Lower leg skin (tissue), 4 donors: ENCODE results near the gene KIF5C. TPM values are rescaled to one million over a fixed set of nuclear protein-coding genes. Genes with fewer than 3 reads are reported as not detected.
A peak's percentile ranks its signal among the peaks of the same experiment; 100 is the strongest.
"Not testable (repeated sequence)": the region's sequence is repeated elsewhere in the genome, so short reads cannot be mapped to it uniquely, and the experiment has no call there.

Experiments
- DNase-seq, 2 donors: peaks; one replicate each; pipeline ENCODE4 v3.0.0-alpha.2; 2019; ENCODE audit warnings: low spot score in 2 of 2
- H3K4me3 ChIP-seq: fragments of 200-600 bp; sonication (generic); 2 replicates; pipeline ENCODE4 v1.5.1; 2017; ENCODE audit warnings: mild to moderate bottlenecking, low read depth; ENCODE audit not compliant: poor library complexity, severe bottlenecking
- POLR2A ChIP-seq, 2 donors: fragments of 450-650 bp; IDR thresholded peaks; one replicate each; pipeline ENCODE4 v1.6.1; 2016 to 2017; ENCODE audit warnings: antibody characterized with exemption in 2 of 2, mild to moderate bottlenecking in 1 of 2, moderate library complexity in 1 of 2
- WGBS, 2 donors: methylation state at CpG; one replicate each; pipeline ENCODE4 v1.1.5; 2018; 5-methylcytosine and 5-hydroxymethylcytosine counted together
- intact Hi-C: fragments of 100-400 bp; cut with DNase I; formaldehyde crosslinking; loops from one replicate; pipeline ENCODE4 v1.15.0; 2023; ENCODE audit warnings: low total_unique reads
- total RNA-seq, 4 donors: library from RNA; depleted of rRNA; stranded (reverse); fragments of >200 nt; gene quantifications; one replicate each; pipeline ENCODE4 v1.1.0, GENCODE V29; 2016
- TF ChIP-seq, protein P1 (sequence below), 3 donors: fragments of 450-650 bp; IDR thresholded peaks; one replicate each; pipeline ENCODE4 v1.5.1; 2016; ENCODE audit warnings: antibody characterized with exemption in 3 of 3, mild to moderate bottlenecking in 3 of 3, moderate library complexity in 2 of 3

The KIF5C gene
- total RNA-seq, 4 donors from 2014 or later = 0.99 to 1.9 (median 1.3) TPM

DNA sequence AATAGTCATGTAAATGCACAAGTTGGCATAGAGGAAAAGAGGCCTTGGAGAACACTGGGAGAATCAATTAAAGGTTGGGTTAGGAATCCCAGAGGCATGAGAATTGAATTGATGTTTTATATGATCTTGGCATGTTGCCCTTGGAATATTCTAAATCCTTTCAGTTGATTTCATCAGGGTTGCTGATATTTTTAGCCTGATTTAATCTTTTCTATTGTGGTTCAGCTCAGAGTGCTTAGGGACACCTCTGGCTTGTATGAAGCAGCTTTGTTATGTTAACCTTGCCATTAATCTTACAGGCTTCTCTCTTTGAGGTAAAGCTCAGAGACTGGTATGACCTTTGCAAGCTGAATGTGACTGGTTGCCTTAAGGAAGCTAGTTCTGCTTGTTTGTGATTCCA is 99.1 kb downstream of the KIF5C start:
- intact Hi-C loops = no loop called here
- DNase-seq = no peak
- no peak for TF ChIP-seq POLR2A (IDR thresholded peaks at IDR 0.05)
- TF ChIP-seq, protein P1, sequence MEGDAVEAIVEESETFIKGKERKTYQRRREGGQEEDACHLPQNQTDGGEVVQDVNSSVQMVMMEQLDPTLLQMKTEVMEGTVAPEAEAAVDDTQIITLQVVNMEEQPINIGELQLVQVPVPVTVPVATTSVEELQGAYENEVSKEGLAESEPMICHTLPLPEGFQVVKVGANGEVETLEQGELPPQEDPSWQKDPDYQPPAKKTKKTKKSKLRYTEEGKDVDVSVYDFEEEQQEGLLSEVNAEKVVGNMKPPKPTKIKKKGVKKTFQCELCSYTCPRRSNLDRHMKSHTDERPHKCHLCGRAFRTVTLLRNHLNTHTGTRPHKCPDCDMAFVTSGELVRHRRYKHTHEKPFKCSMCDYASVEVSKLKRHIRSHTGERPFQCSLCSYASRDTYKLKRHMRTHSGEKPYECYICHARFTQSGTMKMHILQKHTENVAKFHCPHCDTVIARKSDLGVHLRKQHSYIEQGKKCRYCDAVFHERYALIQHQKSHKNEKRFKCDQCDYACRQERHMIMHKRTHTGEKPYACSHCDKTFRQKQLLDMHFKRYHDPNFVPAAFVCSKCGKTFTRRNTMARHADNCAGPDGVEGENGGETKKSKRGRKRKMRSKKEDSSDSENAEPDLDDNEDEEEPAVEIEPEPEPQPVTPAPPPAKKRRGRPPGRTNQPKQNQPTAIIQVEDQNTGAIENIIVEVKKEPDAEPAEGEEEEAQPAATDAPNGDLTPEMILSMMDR (IDR thresholded peaks at IDR 0.05) = no peak
- H3K4me3 ChIP-seq = no peak overlapping the region

DNA sequence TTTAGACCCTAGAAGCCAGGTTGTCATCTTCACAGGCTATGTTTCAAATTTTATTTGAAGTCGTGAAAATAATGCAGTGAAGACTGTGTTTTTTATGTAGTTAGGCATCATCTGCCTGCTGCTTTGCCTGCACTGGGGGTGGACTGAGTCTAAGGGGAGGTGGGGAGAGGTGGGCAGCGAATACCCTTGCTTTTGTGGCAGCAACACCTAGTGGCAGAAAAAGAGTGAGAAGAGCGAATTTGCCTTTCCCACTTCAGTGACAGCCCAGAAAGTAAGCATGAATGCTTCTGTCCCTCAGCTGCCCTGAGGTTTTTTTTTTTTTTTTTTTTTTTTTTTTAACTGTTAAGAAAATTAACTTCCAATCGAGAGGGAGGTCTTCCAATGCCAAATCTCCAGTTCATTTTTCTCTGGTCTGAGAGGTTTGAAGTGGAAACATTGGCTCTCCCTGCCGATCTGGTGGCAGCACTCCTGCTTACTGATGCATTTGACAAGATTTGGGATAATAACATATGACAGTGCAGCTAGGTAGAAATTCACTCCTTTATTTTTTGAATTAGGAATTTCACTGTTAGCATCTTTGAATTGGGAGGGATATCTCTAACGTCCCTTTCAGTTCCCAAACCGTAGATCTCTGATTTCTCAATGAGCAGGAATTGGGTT is 103.1 kb downstream of the KIF5C start:
- TF ChIP-seq, protein P1 (IDR thresholded peaks at IDR 0.05) = no peak
- no peak for TF ChIP-seq POLR2A (IDR thresholded peaks at IDR 0.05)
- DNase-seq = no peak

DNA sequence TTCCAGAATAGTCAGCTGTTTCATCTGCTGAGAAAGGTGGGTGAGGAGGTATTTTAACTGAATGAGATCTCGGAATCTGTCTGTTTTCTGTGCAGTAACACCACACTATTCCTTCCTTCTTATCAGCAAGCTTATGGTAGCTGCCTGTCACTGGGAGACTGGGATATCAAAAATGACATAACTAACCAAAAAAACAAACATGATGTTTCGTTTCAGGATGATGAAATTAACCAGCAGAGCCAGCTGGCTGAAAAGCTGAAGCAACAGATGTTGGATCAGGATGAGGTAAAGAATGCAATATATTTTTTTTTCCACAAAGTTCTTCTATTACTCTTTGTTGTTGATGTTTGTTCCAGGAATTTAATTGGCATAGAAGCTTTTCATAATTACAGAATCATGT is 103.7 kb downstream of the KIF5C start:
- peak in 1 of 2 donors; percentile 29 for DNase-seq
- intact Hi-C loops = no loop called here
- TF ChIP-seq, protein P1 (IDR thresholded peaks at IDR 0.05) = no peak
- no peak for TF ChIP-seq POLR2A (IDR thresholded peaks at IDR 0.05)
- no peak overlapping the region for H3K4me3 ChIP-seq
- WGBS, 2 donors = 35 to 46% methylated on average over 2 of the region's 2 CpGs

More for the DNA sequence above, 103.1 kb downstream of the KIF5C start:
- H3K4me3 ChIP-seq = no peak overlapping the region
- intact Hi-C loops = no loop called here
- 62 to 64% methylated on average over 7 of the region's 7 CpGs for WGBS, 2 donors

DNA sequence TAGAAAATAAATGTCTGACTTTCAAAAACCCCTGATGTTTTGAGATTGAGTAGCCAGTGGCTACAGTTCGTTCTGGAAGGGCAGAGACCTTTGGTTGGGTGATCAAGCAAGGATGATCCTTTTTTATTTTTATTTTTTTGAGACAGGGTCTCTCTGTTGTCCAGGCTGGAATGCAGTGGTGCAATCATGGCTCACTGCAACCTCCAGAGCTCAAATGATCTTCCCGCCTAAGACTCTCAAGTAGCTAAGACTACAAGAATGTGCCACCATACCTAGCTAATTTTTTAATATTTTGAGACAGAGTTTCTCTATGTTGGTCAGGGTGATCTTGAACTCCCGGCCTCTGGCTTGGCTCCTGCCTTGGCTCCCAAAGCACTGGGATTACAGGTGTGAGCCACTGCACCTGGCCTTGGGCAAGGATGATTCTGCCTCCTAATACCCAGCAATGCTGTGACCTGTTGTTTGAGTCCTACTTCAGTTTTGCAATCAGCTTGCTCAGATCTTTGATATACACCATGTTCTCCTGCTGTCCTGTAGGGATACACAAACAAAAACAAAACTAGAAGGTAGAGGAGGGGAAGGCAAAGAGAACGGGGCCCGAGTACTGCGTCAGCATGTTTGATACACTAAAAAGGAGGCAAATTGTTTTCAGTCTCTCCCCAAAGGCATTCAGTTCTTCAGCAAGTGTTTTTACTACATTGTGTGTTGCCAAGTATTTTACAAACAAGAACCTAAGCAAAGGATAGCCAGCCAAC is 104.3 kb downstream of the KIF5C start:
- intact Hi-C loops = no loop called here
- no peak overlapping the region for H3K4me3 ChIP-seq
- DNase-seq = no peak
- WGBS, 2 donors = 65 to 76% methylated on average over 6 of the region's 6 CpGs
- no peak for TF ChIP-seq POLR2A (IDR thresholded peaks at IDR 0.05)
- TF ChIP-seq, protein P1 (IDR thresholded peaks at IDR 0.05) = no peak

DNA sequence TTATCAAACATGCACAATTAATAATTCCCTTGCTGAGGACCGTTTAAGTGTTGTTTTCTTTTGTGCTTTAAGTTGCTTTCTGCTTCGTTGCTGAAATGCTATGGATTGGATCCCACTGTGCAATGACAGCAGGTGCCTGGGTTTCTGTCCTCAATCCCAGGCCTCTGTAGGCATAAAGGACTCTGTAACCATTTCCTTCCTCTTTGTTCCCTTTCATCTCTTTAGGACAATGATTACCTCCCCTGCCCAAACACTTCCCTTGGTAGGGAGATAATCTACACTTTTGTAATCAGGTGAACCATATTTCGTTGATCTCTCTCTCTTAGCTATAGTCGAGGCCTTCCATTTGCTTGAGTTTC is 104.9 kb downstream of the KIF5C start:
- no peak for DNase-seq
- 55 to 58% methylated on average over 4 of the region's 4 CpGs for WGBS, 2 donors
- TF ChIP-seq, protein P1 (IDR thresholded peaks at IDR 0.05) = no peak
- no peak for TF ChIP-seq POLR2A (IDR thresholded peaks at IDR 0.05)
- intact Hi-C loops = no loop called here
- no peak overlapping the region for H3K4me3 ChIP-seq

DNA sequence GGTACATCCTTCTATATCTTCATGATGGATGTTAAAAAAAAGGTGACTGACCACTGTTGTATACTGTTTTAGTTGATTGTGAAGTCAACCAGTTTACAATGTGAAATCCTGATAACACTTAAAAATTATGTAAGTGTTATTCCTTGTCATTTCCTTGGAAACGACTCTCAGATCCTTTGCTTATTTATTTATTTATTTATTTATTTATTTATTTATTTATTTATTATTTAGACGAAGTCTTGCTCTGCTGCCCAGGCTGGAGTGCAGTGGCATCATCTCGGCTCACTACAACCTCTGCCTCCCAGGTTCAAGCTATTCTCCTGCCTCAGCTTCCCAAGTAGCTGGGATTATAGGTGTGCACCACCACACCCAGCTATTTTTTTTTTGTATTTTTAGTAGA is 105.5 kb downstream of the KIF5C start:
- H3K4me3 ChIP-seq, intact Hi-C loops, DNase-seq: not testable (repeated sequence)
- WGBS, 2 donors = 91 to 93% methylated on average over 3 of the region's 3 CpGs
